GM23338 (cell line): ENCODE results near the gene KDM6B.

Source experiments
- CREB1 ChIP-seq: fragments of 250-450 bp; sonication (Bioruptor Pico); IDR thresholded peaks from 2 replicates; pipeline ENCODE4 v1.5.0; 2020; ENCODE audit warnings: low read depth, mild to moderate bottlenecking, moderate library complexity
- EZH2 ChIP-seq: fragments of 200-600 bp; sonication (generic); IDR thresholded peaks from one replicate; pipeline ENCODE4 v1.8.0; 2017; ENCODE audit warnings: antibody characterized with exemption, mild to moderate bottlenecking, low read depth; ENCODE audit not compliant: unreplicated experiment
- EZH2phosphoT487 ChIP-seq: fragments of 200-600 bp; sonication (generic); IDR thresholded peaks from one replicate; pipeline ENCODE4 v1.8.1; 2018; ENCODE audit warnings: antibody characterized with exemption; ENCODE audit not compliant: unreplicated experiment
- JUNB ChIP-seq: IDR thresholded peaks from one replicate; pipeline ENCODE4 v1.6.1; 2016; ENCODE audit warnings: antibody characterized with exemption; ENCODE audit not compliant: unreplicated experiment
- POLR2AphosphoS5 ChIP-seq: IDR thresholded peaks from 2 replicates; pipeline ENCODE4 v1.6.1; 2016; ENCODE audit warnings: antibody characterized with exemption, low read depth
- STAT1 ChIP-seq: IDR thresholded peaks from one replicate; pipeline ENCODE4 v1.6.1; 2016; ENCODE audit warnings: antibody characterized with exemption; ENCODE audit not compliant: unreplicated experiment
- ZNF114 ChIP-seq: fragments of 250-450 bp; sonication (Bioruptor Pico); IDR thresholded peaks from 2 replicates; pipeline ENCODE4 v1.5.0; 2020; ENCODE audit warnings: mild to moderate bottlenecking, moderate library complexity
- ZNF331 ChIP-seq: fragments of 250-450 bp; sonication (Bioruptor Pico); IDR thresholded peaks from 2 replicates; pipeline ENCODE4 v1.5.0; 2020; ENCODE audit warnings: low read depth, mild to moderate bottlenecking, moderate library complexity
- TF ChIP-seq, protein P1 (sequence below), 2 experiments: fragments of 200-600 bp in 1 of 2; sonication (generic) in 1 of 2; conservative IDR thresholded peaks; 2 replicates each; pipeline versions ENCODE4 v1.5.1 to v1.6.1; 2016 to 2017; ENCODE audit warnings: antibody characterized with exemption in 2 of 2, low read depth in 2 of 2, mild to moderate bottlenecking in 2 of 2, moderate library complexity in 1 of 2

DNA sequence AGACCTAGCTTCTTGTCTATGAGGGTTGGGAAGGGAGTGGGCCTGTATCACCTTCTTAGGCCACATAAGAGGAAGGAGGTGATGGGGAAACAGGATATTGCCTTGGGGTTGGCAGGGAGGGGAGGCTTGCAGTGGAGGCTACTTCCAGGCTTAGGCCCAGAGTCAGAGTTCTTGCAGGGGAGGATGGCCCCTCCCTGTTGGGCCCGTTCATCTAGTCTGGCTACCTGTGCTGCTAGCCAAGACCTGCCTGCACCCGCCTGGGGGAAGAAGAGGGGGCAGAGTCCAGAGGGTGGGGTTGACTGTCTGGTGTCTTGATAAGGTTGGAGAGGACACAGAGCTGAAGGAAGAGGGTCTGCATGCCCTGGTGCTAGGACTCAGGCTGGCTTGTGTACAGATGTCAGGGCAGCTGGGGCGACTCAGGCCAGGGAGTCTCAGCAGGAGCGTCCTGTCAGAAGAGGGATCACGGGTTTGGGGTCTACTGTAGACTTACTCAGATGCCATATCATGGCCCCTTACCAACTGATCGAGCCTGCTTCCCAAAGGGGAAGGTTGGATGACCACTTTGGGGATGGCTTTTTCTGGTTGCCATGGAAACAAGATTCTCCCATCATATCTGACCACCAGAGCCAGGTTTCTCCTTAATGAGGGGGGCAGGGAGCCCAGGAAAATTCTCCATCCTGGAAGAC is 5.3 kb downstream of the KDM6B start:
- TF ChIP-seq, protein P1, sequence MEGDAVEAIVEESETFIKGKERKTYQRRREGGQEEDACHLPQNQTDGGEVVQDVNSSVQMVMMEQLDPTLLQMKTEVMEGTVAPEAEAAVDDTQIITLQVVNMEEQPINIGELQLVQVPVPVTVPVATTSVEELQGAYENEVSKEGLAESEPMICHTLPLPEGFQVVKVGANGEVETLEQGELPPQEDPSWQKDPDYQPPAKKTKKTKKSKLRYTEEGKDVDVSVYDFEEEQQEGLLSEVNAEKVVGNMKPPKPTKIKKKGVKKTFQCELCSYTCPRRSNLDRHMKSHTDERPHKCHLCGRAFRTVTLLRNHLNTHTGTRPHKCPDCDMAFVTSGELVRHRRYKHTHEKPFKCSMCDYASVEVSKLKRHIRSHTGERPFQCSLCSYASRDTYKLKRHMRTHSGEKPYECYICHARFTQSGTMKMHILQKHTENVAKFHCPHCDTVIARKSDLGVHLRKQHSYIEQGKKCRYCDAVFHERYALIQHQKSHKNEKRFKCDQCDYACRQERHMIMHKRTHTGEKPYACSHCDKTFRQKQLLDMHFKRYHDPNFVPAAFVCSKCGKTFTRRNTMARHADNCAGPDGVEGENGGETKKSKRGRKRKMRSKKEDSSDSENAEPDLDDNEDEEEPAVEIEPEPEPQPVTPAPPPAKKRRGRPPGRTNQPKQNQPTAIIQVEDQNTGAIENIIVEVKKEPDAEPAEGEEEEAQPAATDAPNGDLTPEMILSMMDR (conservative IDR thresholded peaks at IDR 0.05; ENCODE audit: low read depth in 2 of 2) = no peak
- TF ChIP-seq POLR2AphosphoS5 (no peak), JUNB (no peak), EZH2phosphoT487 (no peak), EZH2 (no peak), ZNF331 (CRISPR knock-in tag) (no peak), ZNF114 (CRISPR knock-in tag) (no peak), STAT1 (no peak), CREB1 (CRISPR knock-in tag) (no peak)
